Medulla oblongata (tissue), 1 donor: Measurements from ENCODE around the gene TPRA1.
"Not testable (repeated sequence)": the region's sequence is repeated elsewhere in the genome, so short reads cannot be mapped to it uniquely, and the experiment has no call there.

Experiments
- DNase-seq: peaks from one replicate; pipeline ENCODE4 v3.0.0-alpha.2; 2015; ENCODE audit errors: extremely low spot score

Gene TPRA1

DNA sequence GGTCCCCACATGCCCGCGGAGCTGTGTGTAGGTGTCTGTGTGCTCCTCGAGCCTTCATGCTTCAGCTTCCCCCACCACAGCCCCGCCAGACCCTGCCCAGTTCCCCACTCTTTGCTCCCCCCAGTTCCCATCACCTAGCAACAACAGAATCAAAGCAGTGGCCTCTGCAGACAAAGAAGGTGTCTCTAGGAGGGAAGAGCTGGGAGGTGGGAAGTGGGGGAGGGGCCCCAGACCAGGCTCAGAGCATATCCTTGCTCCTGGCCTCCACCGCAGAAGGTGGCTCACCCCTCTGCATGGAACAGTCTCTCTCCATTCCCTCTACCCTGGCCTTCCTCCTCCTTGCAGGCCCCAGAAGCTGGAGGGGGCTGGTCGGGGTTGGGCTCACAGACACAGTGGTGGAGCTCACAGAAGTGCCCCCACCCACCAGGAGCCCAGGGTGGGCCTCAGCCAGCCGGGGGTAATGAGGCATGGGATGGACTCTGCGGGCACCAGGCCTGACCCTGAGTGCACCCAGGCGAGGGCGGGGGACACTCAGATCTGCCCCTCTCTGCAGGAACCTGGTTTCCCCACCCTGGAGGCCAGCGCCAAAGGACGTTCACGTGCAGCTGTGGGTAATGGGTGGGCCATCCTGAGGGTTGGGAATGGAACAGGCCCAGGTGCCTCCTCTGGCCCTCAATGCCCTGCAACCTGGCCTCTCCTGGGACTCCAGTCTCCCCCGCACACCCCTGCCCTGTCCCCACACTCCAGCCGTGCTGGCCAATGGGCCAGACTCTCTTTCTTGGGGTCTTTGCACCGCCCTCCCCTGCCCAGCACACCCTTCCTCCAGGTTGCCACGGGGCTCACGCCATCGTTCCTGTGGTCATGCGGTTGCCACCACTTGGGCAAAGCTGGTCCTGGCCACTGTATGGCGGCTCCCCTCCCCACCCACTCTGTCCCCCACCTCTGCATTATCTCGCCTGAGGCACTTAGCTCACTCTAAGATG, 53.4 kb downstream of the TPRA1 start:
- DNase-seq: no peak

DNA sequence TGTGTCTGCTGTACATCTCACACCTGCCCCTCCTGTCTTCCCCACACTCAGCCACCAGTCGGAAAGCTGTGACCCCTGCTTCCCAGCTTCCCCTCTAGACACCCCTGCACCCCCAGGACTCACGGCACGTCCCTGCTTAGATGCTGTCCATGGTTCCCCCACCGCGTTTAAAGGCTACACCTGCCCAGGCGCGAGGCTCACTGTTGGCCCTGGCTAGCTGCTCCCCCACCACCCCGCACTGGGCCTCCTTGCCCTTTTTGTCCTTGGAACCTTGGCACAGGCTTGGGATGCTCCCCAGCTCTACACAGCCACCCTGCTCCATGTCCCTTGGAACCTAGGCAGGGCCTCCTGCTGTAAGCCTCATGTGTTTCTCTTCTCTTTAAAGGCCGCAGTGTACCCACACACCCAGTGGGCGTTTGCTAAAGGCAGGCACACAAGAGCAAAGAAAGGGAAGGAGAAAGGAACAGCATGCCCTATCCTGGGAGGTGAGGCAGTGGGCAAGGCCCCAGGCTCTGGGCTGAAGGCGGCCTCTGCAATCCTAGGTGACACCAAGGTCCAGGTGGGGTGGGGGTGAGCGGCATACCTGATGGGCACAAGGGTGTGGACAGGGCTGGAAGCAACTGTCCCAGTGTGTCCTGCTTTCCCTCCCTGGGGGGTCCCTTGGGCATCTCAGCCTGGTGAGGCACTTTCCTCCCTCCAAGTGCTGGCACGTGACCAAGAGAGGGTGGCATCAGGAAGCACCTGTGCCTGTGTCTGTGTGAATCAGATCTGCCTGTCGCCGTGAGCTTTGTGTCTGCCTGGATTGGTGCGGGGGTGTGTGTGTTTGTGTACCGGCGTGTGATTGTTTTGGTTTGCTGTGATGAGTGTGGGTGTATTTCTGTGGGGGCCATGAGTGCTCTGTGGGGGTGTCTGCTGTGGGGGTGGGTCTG, 54.4 kb downstream of the TPRA1 start:
- no peak for DNase-seq

DNA sequence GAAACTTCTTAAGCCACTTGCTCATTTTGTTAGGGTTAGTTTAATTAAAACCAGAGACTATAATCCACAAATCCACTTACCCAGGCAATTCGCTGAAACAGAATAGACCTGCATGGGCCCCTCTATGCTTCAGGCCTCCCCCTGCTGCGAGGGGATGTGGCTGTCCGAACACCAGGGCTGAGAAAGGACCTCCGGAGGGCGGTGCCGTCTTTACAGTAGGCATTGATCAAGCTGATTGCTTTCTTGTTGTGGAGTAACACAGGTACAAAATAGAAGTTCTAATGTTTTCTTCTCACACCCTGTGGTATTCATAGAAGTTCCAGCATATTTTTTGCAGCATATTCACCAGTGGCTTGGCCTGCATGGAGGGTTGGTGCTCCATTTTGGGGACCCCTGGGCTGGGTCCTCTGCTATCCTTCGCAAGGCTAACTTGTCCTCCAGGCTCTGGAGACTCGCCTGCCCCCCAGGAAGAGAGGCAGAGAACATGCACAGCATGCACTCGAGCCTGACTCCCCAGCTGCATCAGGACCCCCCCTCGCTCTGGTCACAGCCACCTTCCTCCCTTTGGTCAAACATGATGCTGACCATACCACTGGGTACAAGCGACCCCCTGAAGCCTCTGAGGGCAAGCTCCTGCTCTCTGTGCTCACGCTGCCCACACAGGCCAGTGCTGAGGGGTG, 55.3 kb downstream of the TPRA1 start:
- no peak for DNase-seq

DNA sequence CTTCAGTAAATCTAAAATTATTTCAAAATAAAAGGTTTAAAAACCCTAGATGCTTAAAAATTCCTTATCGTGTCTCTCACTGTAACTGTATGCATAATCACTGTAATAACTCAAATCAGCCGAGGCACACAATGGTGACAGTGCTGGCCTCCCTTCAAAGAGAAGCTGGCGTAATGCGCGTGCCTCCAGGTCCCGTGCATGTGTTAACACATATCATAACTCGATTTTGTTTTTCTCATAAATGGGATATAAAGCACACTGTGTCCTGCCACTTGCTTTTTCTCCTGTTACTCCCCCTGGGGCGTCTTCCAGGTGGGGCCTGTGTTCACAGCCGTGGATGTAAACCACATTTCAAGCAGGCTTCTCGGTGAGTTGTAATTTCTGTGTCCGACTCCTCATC, 56.0 kb downstream of the TPRA1 start:
- DNase-seq: no peak

DNA sequence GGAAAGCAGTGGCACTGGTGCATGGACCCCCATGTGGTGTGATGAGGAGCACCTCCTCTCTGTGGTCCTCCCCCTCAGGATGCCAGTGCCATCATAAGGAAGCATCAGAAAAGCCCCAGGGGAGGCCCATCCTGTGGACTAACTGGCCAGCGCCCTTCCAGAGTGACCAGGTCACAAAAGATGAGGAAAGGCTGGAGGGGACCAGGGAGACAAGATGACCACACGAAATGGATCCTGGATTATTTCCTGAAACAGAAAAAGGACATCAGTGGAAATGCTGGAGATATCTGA, 56.4 kb downstream of the TPRA1 start:
- DNase-seq: no peak

DNA sequence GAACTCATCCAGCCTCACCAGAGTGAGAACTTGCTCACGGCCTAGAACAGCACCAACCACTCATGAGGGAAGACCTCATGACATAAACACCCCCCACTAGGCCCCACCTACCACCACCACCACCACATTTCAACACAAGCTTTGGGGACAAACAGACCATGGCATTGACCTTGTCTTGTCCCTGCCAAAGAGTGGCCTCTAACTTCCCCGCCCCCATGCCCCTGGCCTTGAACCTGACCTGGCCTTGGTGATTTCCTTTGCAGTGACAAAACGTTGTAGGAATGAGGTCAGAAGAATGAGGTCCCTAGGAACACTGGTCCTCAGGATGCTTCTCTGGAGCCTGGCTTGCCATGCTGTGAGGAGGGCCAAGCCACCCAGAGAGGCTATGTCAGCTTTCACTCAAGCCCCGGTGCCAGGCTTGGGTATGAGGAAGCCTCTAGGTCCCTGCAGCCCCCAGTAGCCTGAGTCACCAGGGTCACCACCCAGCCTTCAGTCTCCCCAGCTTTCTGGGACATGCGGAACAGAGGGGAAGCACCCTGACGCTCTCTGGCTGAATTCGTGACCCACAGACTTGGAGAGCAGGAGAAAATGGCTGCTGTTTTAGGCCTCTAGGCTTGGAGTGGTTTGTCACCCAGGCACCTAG, 57.9 kb downstream of the TPRA1 start:
- DNase-seq: no peak

DNA sequence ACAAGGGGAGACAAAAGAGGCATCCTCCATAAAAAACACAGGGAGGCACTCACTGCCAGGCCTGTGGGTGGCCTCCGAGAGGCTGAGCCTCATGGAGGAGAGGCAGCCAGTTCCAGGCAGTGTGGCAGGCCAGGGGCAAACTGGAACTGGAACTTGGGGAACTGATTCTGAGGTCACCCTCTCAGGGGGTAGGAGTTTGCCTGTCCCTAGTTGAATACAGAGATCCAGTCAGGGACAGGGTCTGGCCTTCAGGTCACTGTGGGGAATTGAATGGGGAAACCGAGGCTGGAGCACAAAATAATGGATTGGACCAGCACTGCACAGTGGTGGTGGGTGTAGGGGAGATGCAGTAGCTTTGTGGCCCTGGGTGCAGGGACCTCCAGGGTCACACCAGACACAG, 58.7 kb downstream of the TPRA1 start:
- DNase-seq: no peak

DNA sequence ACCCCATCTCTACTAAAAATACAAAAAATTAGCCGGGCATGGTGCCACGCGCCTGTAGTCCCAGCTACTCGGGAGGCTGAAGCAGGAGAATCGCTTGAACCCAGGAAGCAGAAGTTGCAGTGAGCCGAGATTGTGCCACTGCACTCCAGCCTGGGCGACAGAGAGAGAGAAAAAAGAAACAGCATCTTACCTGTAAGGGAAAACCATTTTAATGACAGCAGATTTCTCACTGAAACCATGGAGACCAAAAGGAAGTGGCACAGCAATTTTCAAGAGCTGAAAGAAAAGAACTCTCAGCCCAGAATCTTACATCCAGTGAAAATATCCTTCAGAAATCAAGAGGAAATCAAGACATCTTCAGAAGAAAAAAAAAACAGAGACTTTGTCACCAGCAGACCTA, 59.7 kb downstream of the TPRA1 start:
- DNase-seq: not testable (repeated sequence)

DNA sequence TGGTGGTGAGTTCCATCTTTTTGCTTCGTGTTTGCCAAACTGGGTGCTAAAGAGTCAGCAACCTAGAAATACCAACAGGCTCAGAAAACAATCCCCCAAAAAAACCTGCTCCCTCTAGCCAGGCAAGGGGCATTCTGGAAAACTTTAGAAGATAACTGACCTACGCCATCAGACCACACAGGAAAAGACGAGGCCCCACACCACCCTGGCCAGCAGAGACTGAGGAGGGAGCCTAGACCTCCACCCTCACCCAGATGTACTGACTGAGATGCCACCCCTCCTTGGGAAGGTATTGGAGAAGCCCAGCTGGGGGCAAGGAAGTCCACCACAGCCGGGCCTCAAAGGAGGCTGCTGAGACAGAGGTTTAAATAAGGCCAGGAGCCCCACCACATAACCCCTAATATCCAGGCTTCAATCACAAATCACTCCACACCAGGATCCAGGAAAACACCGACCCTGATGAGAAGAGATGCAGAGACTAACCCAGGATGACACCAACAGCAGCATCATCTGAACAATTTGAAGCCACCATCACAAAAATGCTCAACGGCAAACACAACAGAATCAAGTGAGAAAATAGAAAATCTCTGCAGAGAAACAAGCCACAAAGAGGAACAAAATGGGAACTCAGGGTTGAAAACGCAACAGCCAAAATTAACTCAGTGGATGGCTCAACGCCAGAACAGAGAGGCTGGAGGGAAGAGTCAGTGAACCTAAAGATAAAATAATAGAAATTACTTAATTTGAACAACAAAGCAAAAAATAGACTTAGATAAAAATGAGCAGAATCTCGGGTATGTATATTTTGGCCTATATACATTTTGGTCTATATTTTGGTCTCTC, 61.0 kb downstream of the TPRA1 start:
- DNase-seq: peak; percentile 57

DNA sequence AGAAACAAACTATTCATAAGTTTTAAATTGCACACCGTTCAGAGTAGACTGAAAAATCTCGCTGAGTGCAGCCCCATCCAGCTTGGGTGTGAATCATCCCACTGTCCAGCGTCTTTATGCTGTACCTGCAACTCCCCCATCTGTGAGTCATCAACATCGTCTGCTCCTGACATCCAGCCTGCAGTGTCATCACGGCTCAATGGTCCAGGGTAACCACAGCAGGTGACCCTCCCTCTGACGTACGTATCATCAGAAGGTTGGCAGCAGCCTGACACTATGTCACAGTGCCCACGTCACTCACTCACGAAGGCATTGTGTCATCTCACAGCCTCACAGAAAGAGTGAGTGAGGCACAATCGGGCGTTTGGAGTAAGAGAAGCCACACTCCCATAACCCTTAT, 65.2 kb downstream of the TPRA1 start:
- no peak for DNase-seq

DNA sequence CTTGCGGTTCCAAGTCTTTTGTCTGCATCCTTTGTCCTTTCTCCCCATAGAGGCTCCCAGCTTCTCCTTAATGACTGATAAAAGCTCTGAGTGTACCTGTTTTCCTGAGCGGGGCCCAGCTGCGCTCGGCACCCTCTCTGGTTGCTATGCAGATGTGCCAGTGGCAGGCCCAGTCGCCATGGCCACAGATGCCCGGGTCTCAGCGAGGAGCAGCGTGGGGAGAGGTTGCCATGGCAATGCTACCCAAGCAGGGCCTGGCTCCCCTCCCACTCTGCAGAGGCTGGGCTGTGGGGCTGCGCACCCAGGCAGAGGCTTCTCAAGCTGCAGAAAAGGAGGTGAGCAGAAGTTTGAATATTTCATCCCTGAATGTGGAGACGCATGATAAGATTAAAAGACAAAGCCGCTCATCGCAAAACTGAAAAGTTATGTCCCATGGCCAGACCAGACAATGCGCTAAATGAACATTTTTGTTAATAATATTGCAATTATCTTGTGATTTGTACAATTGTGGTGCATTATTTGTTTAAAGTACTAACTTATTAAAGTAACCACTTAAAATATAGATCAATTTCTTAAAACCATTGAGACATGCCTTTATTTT, 66.1 kb downstream of the TPRA1 start:
- no peak for DNase-seq
